GM23338 (cell line): ENCODE measurements around the gene DGKK. TPM values are rescaled to one million over a fixed set of nuclear protein-coding genes. Genes with fewer than 3 reads are reported as not detected.

ENCODE experiments used
- ATAC-seq: fragments of 200-7000 bp; cut with Tn5 transposase; 3 replicates; pipeline ENCODE4 v1.9.1; 2020
- DNase-seq: peaks from one replicate; pipeline ENCODE4 v3.0.0-alpha.2; 2015; ENCODE audit warnings: low spot score
- H2AFZ ChIP-seq: fragments of 200-600 bp; sonication (generic); 2 replicates; pipeline ENCODE4 v1.8.0; 2016; ENCODE audit warnings: antibody characterized with exemption, mild to moderate bottlenecking, moderate library complexity
- H3F3A ChIP-seq: fragments of 200-600 bp; sonication (generic); replicated peaks from 2 replicates; pipeline ENCODE4 v1.8.0; 2017; ENCODE audit warnings: antibody characterized with exemption, mixed run types, low read depth
- H3K27ac ChIP-seq: fragments of 200-600 bp; sonication (generic); 2 replicates; pipeline ENCODE4 v1.6.1; 2016; ENCODE audit warnings: low read depth
- H3K27me3 ChIP-seq: fragments of 200-600 bp; sonication (generic); 2 replicates; pipeline ENCODE4 v1.8.0; 2016; ENCODE audit warnings: mild to moderate bottlenecking, mixed run types, moderate library complexity; ENCODE audit not compliant: insufficient read depth
- H3K36me3 ChIP-seq: fragments of 200-600 bp; sonication (generic); 2 replicates; pipeline ENCODE4 v1.8.0; 2016; ENCODE audit warnings: mild to moderate bottlenecking; ENCODE audit not compliant: insufficient read depth
- H3K4me1 ChIP-seq: fragments of 200-600 bp; sonication (generic); 2 replicates; pipeline ENCODE4 v1.8.0; 2016; ENCODE audit warnings: mild to moderate bottlenecking, moderate library complexity; ENCODE audit not compliant: insufficient read depth
- H3K4me2 ChIP-seq: fragments of 200-600 bp; sonication (generic); 2 replicates; pipeline ENCODE4 v1.7.1; 2017; ENCODE audit warnings: mixed run types
- H3K4me3 ChIP-seq: fragments of 200-600 bp; sonication (generic); 2 replicates; pipeline ENCODE4 v1.6.1; 2016; ENCODE audit warnings: mixed run types
- H3K79me2 ChIP-seq: fragments of 200-600 bp; sonication (generic); replicated peaks from 2 replicates; pipeline ENCODE4 v1.8.0; 2017; ENCODE audit warnings: mild to moderate bottlenecking; ENCODE audit not compliant: insufficient read depth
- H3K9me2 ChIP-seq: fragments of 200-600 bp; sonication (generic); 2 replicates; pipeline ENCODE4 v1.8.0; 2017; ENCODE audit not compliant: insufficient read depth
- H4K20me1 ChIP-seq: fragments of 200-600 bp; sonication (generic); replicated peaks from 2 replicates; pipeline ENCODE4 v1.8.0; 2017; ENCODE audit warnings: mild to moderate bottlenecking; ENCODE audit not compliant: insufficient read depth
- H3K27ac Mint-ChIP-seq: 2 replicates; pipeline ENCODE4 v1.8.0; 2020; ENCODE audit warnings: inconsistent platforms, mild to moderate bottlenecking, moderate library complexity, mixed read lengths
- H3K27me3 Mint-ChIP-seq: 3 replicates; pipeline ENCODE4 v1.8.0; 2022; ENCODE audit warnings: low read depth, mild to moderate bottlenecking, moderate library complexity, mixed read lengths, inconsistent platforms; ENCODE audit not compliant: insufficient read depth, poor library complexity
- H3K36me3 Mint-ChIP-seq: 3 replicates; pipeline ENCODE4 v1.8.0; 2021; ENCODE audit warnings: low read depth, mild to moderate bottlenecking, inconsistent platforms, moderate library complexity, mixed read lengths
- H3K4me1 Mint-ChIP-seq: 3 replicates; pipeline ENCODE4 v1.8.0; 2020; ENCODE audit warnings: mild to moderate bottlenecking, inconsistent platforms, mixed read lengths
- H3K4me3 Mint-ChIP-seq: 3 replicates; pipeline ENCODE4 v1.8.0; 2021; ENCODE audit warnings: moderate library complexity, mild to moderate bottlenecking, inconsistent platforms, mixed read lengths
- H3K9me3 Mint-ChIP-seq: 3 replicates; pipeline ENCODE4 v1.8.0; 2020; ENCODE audit warnings: moderate library complexity, mild to moderate bottlenecking, inconsistent platforms, mixed read lengths
- CREB1 ChIP-seq: fragments of 250-450 bp; sonication (Bioruptor Pico); IDR thresholded peaks from 2 replicates; pipeline ENCODE4 v1.5.0; 2020; ENCODE audit warnings: low read depth, mild to moderate bottlenecking, moderate library complexity
- EZH2phosphoT487 ChIP-seq: fragments of 200-600 bp; sonication (generic); IDR thresholded peaks from one replicate; pipeline ENCODE4 v1.8.1; 2018; ENCODE audit warnings: antibody characterized with exemption; ENCODE audit not compliant: unreplicated experiment
- JUNB ChIP-seq: IDR thresholded peaks from one replicate; pipeline ENCODE4 v1.6.1; 2016; ENCODE audit warnings: antibody characterized with exemption; ENCODE audit not compliant: unreplicated experiment
- NANOG ChIP-seq: IDR thresholded peaks from 2 replicates; pipeline ENCODE4 v1.6.1; 2016; ENCODE audit warnings: antibody characterized with exemption, borderline replicate concordance
- POLR2AphosphoS5 ChIP-seq: IDR thresholded peaks from 2 replicates; pipeline ENCODE4 v1.6.1; 2016; ENCODE audit warnings: antibody characterized with exemption, low read depth
- REST ChIP-seq: IDR thresholded peaks from one replicate; pipeline ENCODE4 v1.6.1; 2018; ENCODE audit warnings: antibody characterized with exemption; ENCODE audit not compliant: unreplicated experiment
- ZNF114 ChIP-seq: fragments of 250-450 bp; sonication (Bioruptor Pico); IDR thresholded peaks from 2 replicates; pipeline ENCODE4 v1.5.0; 2020; ENCODE audit warnings: mild to moderate bottlenecking, moderate library complexity
- ZNF331 ChIP-seq: fragments of 250-450 bp; sonication (Bioruptor Pico); IDR thresholded peaks from 2 replicates; pipeline ENCODE4 v1.5.0; 2020; ENCODE audit warnings: low read depth, mild to moderate bottlenecking, moderate library complexity
- polyA plus RNA-seq: library from polyadenylated mRNA; unstranded; fragments of >200 nt; fragmentation: Nextera tagmentation; extraction: Ambion mirVana; gene quantifications from 2 replicates; pipeline ENCODE4 v1.2.1, GENCODE V29; 2016
- total RNA-seq: library from RNA; depleted of rRNA; stranded (reverse); fragments of >200 nt; shearing (Covaris generic); gene quantifications from 2 replicates; pipeline ENCODE4 v1.2.3, GENCODE V29; 2014
- TF ChIP-seq, protein P1 (sequence below): IDR thresholded peaks from 2 replicates; pipeline ENCODE4 v1.6.1; 2016; ENCODE audit warnings: antibody characterized with exemption
- TF ChIP-seq, protein P2 (sequence below), 2 experiments: fragments of 200-600 bp in 1 of 2; sonication (generic) in 1 of 2; conservative IDR thresholded peaks; 2 replicates each; pipeline versions ENCODE4 v1.5.1 to v1.6.1; 2016 to 2017; ENCODE audit warnings: antibody characterized with exemption in 2 of 2, low read depth in 2 of 2, mild to moderate bottlenecking in 2 of 2, moderate library complexity in 1 of 2

DGKK gene
- total and polyA plus RNA-seq, 2 experiments from 2014 or later: 2.1 to 8.9 TPM

GRCh38 chrX:50430917-50431575 lies 39.6 kb downstream of the DGKK start:
- ATAC-seq: no peak
- TF ChIP-seq ZNF114 (no peak), REST (no peak), POLR2AphosphoS5 (no peak), JUNB (no peak)
- TF ChIP-seq, protein P1, sequence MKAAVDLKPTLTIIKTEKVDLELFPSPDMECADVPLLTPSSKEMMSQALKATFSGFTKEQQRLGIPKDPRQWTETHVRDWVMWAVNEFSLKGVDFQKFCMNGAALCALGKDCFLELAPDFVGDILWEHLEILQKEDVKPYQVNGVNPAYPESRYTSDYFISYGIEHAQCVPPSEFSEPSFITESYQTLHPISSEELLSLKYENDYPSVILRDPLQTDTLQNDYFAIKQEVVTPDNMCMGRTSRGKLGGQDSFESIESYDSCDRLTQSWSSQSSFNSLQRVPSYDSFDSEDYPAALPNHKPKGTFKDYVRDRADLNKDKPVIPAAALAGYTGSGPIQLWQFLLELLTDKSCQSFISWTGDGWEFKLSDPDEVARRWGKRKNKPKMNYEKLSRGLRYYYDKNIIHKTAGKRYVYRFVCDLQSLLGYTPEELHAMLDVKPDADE: no peak

GRCh38 chrX:50428174-50428573 lies 42.5 kb downstream of the DGKK start:
- ATAC-seq (no peak), DNase-seq (no peak)
- Histone ChIP-seq H3K4me3 (no peak overlapping the region), H3K27ac (no peak overlapping the region), H2AFZ (no peak overlapping the region), H3K4me2 (no peak overlapping the region), H4K20me1 (no peaks in the 10 kb centered on the region), H3K36me3 (no peaks in the 10 kb centered on the region), H3K9me2 (no peaks in the 10 kb centered on the region), H3F3A (no peaks in the 10 kb centered on the region), H3K4me1 (peaks cover 47% of the 10 kb centered on the region), H3K79me2 (no peaks in the 10 kb centered on the region; the same call in 1 of the 2 replicates), H3K27me3 (no peaks in the 10 kb centered on the region)
- Mint-ChIP-seq H3K27ac (no peak overlapping the region), H3K9me3 (no peaks in the 10 kb centered on the region), H3K36me3 (peaks cover 13% of the 10 kb centered on the region; the same call in 2 of the 3 replicates), H3K4me1 (peaks cover 55% of the 10 kb centered on the region), H3K27me3 (no peaks in the 10 kb centered on the region), H3K4me3 (no peak overlapping the region)
- TF ChIP-seq NANOG (no peak), JUNB (no peak), POLR2AphosphoS5 (no peak), CREB1 (CRISPR knock-in tag) (no peak), REST (no peak), EZH2phosphoT487 (no peak), ZNF331 (no peak)
- TF ChIP-seq, protein P2, sequence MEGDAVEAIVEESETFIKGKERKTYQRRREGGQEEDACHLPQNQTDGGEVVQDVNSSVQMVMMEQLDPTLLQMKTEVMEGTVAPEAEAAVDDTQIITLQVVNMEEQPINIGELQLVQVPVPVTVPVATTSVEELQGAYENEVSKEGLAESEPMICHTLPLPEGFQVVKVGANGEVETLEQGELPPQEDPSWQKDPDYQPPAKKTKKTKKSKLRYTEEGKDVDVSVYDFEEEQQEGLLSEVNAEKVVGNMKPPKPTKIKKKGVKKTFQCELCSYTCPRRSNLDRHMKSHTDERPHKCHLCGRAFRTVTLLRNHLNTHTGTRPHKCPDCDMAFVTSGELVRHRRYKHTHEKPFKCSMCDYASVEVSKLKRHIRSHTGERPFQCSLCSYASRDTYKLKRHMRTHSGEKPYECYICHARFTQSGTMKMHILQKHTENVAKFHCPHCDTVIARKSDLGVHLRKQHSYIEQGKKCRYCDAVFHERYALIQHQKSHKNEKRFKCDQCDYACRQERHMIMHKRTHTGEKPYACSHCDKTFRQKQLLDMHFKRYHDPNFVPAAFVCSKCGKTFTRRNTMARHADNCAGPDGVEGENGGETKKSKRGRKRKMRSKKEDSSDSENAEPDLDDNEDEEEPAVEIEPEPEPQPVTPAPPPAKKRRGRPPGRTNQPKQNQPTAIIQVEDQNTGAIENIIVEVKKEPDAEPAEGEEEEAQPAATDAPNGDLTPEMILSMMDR (conservative IDR thresholded peaks at IDR 0.05; ENCODE audit: low read depth in 2 of 2): no peak

More at GRCh38 chrX:50430917-50431575, 39.6 kb downstream of the DGKK start:
- DNase-seq: no peak
- no peaks in the 10 kb centered on the region for H3F3A ChIP-seq
- peak overlapping the region; percentile 62; the same call in 1 of the 2 replicates for H3K4me2 ChIP-seq
- Mint-ChIP-seq H3K36me3 (peaks cover 5% of the 10 kb centered on the region; the same call in 1 of the 3 replicates), H3K27ac (peak overlapping the region; percentile 87), H3K4me3 (no peak overlapping the region), H3K9me3 (no peaks in the 10 kb centered on the region), H3K27me3 (peaks cover 1% of the 10 kb centered on the region), H3K4me1 (peaks cover 65% of the 10 kb centered on the region)
- no peaks in the 10 kb centered on the region for H4K20me1 ChIP-seq
- H2AFZ ChIP-seq: no peak overlapping the region
- H3K4me1 ChIP-seq: peaks cover 53% of the 10 kb centered on the region
- H3K27ac ChIP-seq: no peak overlapping the region
- no peaks in the 10 kb centered on the region; the same call in 1 of the 2 replicates for H3K79me2 ChIP-seq
- H3K9me2 ChIP-seq: no peaks in the 10 kb centered on the region
- H3K27me3 ChIP-seq: no peaks in the 10 kb centered on the region
- H3K36me3 ChIP-seq: no peaks in the 10 kb centered on the region
- no peak overlapping the region for H3K4me3 ChIP-seq
